CD14-positive monocyte (primary cell): Measurements from ENCODE around the gene THSD4. TPM values are rescaled to one million over a fixed set of nuclear protein-coding genes. Genes with fewer than 3 reads are reported as not detected.

ENCODE experiments used
- DNase-seq, 3 donors: peaks; one replicate each; pipeline ENCODE4 v3.0.0-alpha.2; 2011 to 2022
- H2AFZ ChIP-seq: 2 replicates; pipeline ENCODE4 v1.6.0; 2012; ENCODE audit warnings: mild to moderate bottlenecking, low read depth, low read length, inconsistent platforms; ENCODE audit not compliant: insufficient read depth, poor library complexity, severe bottlenecking
- H3K27ac ChIP-seq, 2 donors: 1 replicate in 1 of 2; 2 replicates in 1 of 2; pipeline ENCODE4 v1.5.1; 2012 to 2013; ENCODE audit warnings: low read length in 2 of 2, control low read depth in 1 of 2, inconsistent platforms in 1 of 2, low read depth in 1 of 2, mild to moderate bottlenecking in 1 of 2
- H3K27me3 ChIP-seq, 2 donors: one replicate each; pipeline versions ENCODE4 v1.6.0 to v1.6.1; 2011 to 2013; ENCODE audit warnings: low read length in 2 of 2; ENCODE audit not compliant: control insufficient read depth in 2 of 2, insufficient read depth in 2 of 2
- H3K36me3 ChIP-seq, 2 donors: replicated peaks in 1 of 2; 1 replicate in 1 of 2; 2 replicates in 1 of 2; pipeline versions ENCODE4 v1.5.1 to v1.6.1; 2012 to 2013; ENCODE audit warnings: low read length in 2 of 2, control low read depth in 1 of 2, inconsistent platforms in 1 of 2, mild to moderate bottlenecking in 1 of 2; ENCODE audit not compliant: insufficient read depth in 2 of 2, control insufficient read depth in 1 of 2
- H3K4me1 ChIP-seq, 2 donors: 1 replicate in 1 of 2; 2 replicates in 1 of 2; pipeline versions ENCODE4 v1.5.1 to v1.6.1; 2012 to 2013; ENCODE audit warnings: low read length in 2 of 2, control low read depth in 1 of 2, inconsistent platforms in 1 of 2, mild to moderate bottlenecking in 1 of 2, moderate library complexity in 1 of 2; ENCODE audit not compliant: insufficient read depth in 2 of 2, control insufficient read depth in 1 of 2
- H3K4me2 ChIP-seq: replicated peaks from 2 replicates; pipeline ENCODE3; 2012; ENCODE audit warnings: low read length, moderate library complexity, mild to moderate bottlenecking; ENCODE audit not compliant: poor library complexity, severe bottlenecking; ENCODE audit errors: extremely low read depth
- H3K4me3 ChIP-seq, 3 experiments: fragments of 200-600 bp in 1 of 3; sonication (generic) in 1 of 3; replicated peaks in 1 of 3; 1 replicate in 2 of 3; 2 replicates in 1 of 3; pipeline ENCODE4 v1.5.1; 2011 to 2013; ENCODE audit warnings: low read length in 3 of 3, mild to moderate bottlenecking in 3 of 3, control low read depth in 2 of 3, low read depth in 2 of 3, inconsistent platforms in 1 of 3, moderate library complexity in 1 of 3
- H3K79me2 ChIP-seq: 2 replicates; pipeline ENCODE4 v1.6.0; 2012; ENCODE audit warnings: mild to moderate bottlenecking, control low read depth, inconsistent platforms, low read length, moderate library complexity; ENCODE audit not compliant: insufficient read depth
- H3K9ac ChIP-seq: 2 replicates; pipeline ENCODE4 v1.6.0; 2017; ENCODE audit warnings: low read length, mild to moderate bottlenecking; ENCODE audit not compliant: insufficient read depth, poor library complexity, severe bottlenecking
- H3K9me3 ChIP-seq, 2 donors: replicated peaks in 1 of 2; 1 replicate in 1 of 2; 2 replicates in 1 of 2; pipeline versions ENCODE4 v1.5.1 to v1.6.1; 2012 to 2013; ENCODE audit warnings: low read length in 2 of 2, control low read depth in 1 of 2; ENCODE audit not compliant: control insufficient read depth in 1 of 2, insufficient read depth in 1 of 2
- H4K20me1 ChIP-seq: 2 replicates; pipeline ENCODE4 v1.6.0; 2012; ENCODE audit warnings: mild to moderate bottlenecking, low read length, control low read depth, moderate library complexity; ENCODE audit not compliant: insufficient read depth
- H3K27ac Mint-ChIP-seq, 7 donors: one replicate each; pipeline ENCODE4 v1.8.0; 2020; ENCODE audit warnings: mild to moderate bottlenecking in 7 of 7, mixed read lengths in 7 of 7, moderate library complexity in 6 of 7, inconsistent platforms in 2 of 7
- H3K27me3 Mint-ChIP-seq, 3 donors: one replicate each; pipeline ENCODE4 v1.8.0; 2021 to 2022; ENCODE audit warnings: low read depth in 3 of 3, mild to moderate bottlenecking in 3 of 3, mixed read lengths in 3 of 3, moderate library complexity in 3 of 3, inconsistent platforms in 1 of 3
- H3K36me3 Mint-ChIP-seq, 2 donors: one replicate each; pipeline ENCODE4 v1.8.0; 2020; ENCODE audit warnings: mixed read lengths in 2 of 2, inconsistent platforms in 1 of 2, mild to moderate bottlenecking in 1 of 2
- H3K4me1 Mint-ChIP-seq: one replicate; pipeline ENCODE4 v1.8.0; 2020; ENCODE audit warnings: mild to moderate bottlenecking, mixed read lengths
- H3K4me3 Mint-ChIP-seq, 2 donors: one replicate each; pipeline ENCODE4 v1.8.0; 2020; ENCODE audit warnings: mild to moderate bottlenecking in 2 of 2, mixed read lengths in 2 of 2, moderate library complexity in 1 of 2
- H3K9me3 Mint-ChIP-seq, 7 donors: one replicate each; pipeline ENCODE4 v1.8.0; 2020 to 2022; ENCODE audit warnings: mixed read lengths in 7 of 7, mild to moderate bottlenecking in 6 of 7, moderate library complexity in 6 of 7, inconsistent platforms in 2 of 7
- WGBS: methylation state at CpG from one replicate; pipeline ENCODE4 v1.1.5; 2013; ENCODE audit warnings: missing lambda C conversion rate; ENCODE audit not compliant: insufficient coverage; 5-methylcytosine and 5-hydroxymethylcytosine counted together
- intact Hi-C, 2 donors: fragments of 100-400 bp; cut with micrococcal nuclease; formaldehyde crosslinking; loops; one replicate each; pipeline versions ENCODE4 v1.15.0 to v1.15.1; 2023
- polyA plus RNA-seq, 3 donors: library from polyadenylated mRNA; depleted of rRNA in 1 of 3; unstranded in 2 of 3; stranded (reverse) in 1 of 3; fragments of 300-500 nt in 2 of 3; fragments of >200 nt in 1 of 3; fragmentation: Illumina TruSeq in 2 of 3; gene quantifications; 1 replicate in 2 of 3; 2 replicates in 1 of 3; pipeline ENCODE4 v1.2.3, GENCODE V29; 2012 to 2021
- TF ChIP-seq, protein P1 (sequence below): fragments of 200-600 bp; IDR thresholded peaks from one replicate; pipeline ENCODE4 v1.8.0; 2022; ENCODE audit warnings: antibody characterized with exemption, mild to moderate bottlenecking

Gene THSD4
- polyA plus RNA-seq, 3 donors, result not detected

DNA sequence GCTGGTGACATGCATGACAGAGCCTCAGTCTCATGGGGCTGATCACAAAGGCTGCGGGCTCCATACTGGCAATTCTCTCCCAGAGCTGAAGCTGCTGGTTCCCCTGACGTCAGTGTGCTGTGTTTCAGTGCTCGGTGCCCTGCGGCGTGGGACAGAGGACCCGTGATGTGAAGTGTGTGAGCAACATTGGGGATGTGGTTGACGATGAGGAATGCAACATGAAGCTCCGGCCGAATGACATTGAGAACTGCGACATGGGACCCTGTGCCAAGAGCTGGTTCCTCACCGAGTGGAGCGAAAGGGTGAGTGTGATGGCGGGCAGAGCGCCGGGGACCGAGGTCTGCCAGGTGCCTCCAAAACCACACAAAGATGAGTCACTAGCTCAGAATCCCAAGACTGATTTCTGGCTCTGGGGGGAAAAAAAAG, 633.0 kb downstream of the THSD4 start:
- Mint-ChIP-seq H3K4me3 (no peak overlapping the region), H3K27me3 (peaks cover 0 to 9% (median 6%) of the 10 kb centered on the region in 3 donors), H3K36me3 (no peaks in the 10 kb centered on the region), H3K4me1 (peaks cover 11% of the 10 kb centered on the region), H3K9me3 (no peaks in the 10 kb centered on the region), H3K27ac (no peak overlapping the region)
- Histone ChIP-seq H3K4me3 (no peak overlapping the region), H3K9ac (no peak overlapping the region), H3K27me3 (no peaks in the 10 kb centered on the region), H3K36me3 (no peaks in the 10 kb centered on the region), H3K4me2 (no peak overlapping the region), H3K4me1 (no peaks in the 10 kb centered on the region), H4K20me1 (no peaks in the 10 kb centered on the region), H3K27ac (no peak overlapping the region), H2AFZ (no peak overlapping the region), H3K79me2 (no peaks in the 10 kb centered on the region), H3K9me3 (no peaks in the 10 kb centered on the region)
- intact Hi-C loops, result loop anchor here in 1 of 2 donors (10.0 kb wide), 1 partner anchor 406 kb away; no protein-coding TSS in a partner anchor
- DNase-seq, result no peak
- WGBS, result 90% methylated on average over 10 of the region's 16 CpGs
- TF ChIP-seq, protein P1, sequence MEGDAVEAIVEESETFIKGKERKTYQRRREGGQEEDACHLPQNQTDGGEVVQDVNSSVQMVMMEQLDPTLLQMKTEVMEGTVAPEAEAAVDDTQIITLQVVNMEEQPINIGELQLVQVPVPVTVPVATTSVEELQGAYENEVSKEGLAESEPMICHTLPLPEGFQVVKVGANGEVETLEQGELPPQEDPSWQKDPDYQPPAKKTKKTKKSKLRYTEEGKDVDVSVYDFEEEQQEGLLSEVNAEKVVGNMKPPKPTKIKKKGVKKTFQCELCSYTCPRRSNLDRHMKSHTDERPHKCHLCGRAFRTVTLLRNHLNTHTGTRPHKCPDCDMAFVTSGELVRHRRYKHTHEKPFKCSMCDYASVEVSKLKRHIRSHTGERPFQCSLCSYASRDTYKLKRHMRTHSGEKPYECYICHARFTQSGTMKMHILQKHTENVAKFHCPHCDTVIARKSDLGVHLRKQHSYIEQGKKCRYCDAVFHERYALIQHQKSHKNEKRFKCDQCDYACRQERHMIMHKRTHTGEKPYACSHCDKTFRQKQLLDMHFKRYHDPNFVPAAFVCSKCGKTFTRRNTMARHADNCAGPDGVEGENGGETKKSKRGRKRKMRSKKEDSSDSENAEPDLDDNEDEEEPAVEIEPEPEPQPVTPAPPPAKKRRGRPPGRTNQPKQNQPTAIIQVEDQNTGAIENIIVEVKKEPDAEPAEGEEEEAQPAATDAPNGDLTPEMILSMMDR, result no peak

DNA sequence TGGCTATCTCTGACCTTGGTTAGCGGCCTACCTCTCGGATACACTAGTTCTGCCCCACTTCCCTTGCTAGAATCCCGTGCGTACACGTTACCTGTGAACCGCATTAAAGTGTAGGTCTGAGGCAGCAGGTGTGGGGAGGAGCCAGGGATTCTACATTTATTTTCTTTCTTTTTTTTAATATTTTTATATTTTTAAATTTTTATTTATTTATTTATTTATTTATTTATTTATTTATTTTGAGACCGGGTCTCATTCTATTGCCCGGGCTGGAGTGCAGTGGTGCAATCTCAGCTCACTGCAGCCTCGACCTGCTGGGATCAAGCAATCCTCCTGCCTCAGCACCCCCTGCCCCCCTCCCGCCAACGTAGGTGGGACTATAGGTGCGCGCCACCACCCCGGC, 634.2 kb downstream of the THSD4 start:
- TF ChIP-seq, protein P1, result no peak

More for the DNA sequence above, 634.2 kb downstream of the THSD4 start:
- no peaks in the 10 kb centered on the region for H3K36me3 Mint-ChIP-seq
- intact Hi-C loops, result loop anchor here in 1 of 2 donors (10.0 kb wide), 1 partner anchor 405 kb away; no protein-coding TSS in a partner anchor
- DNase-seq, result no peak
- Histone ChIP-seq H4K20me1 (no peaks in the 10 kb centered on the region), H3K79me2 (no peaks in the 10 kb centered on the region), H3K4me2 (no peak overlapping the region), H3K36me3 (no peaks in the 10 kb centered on the region), H3K9me3 (no peaks in the 10 kb centered on the region), H3K27me3 (no peaks in the 10 kb centered on the region), H3K9ac (no peak overlapping the region), H3K4me1 (no peaks in the 10 kb centered on the region), H3K4me3 (no peak overlapping the region), H2AFZ (no peak overlapping the region), H3K27ac (no peak overlapping the region)
- H3K4me1 Mint-ChIP-seq, result peaks cover 11% of the 10 kb centered on the region
- 86% methylated on average over 1 of the region's 14 CpGs for WGBS
- peaks cover 0 to 9% (median 6%) of the 10 kb centered on the region in 3 donors for H3K27me3 Mint-ChIP-seq
- no peak overlapping the region for H3K4me3 Mint-ChIP-seq
- no peaks in the 10 kb centered on the region for H3K9me3 Mint-ChIP-seq
- no peak overlapping the region for H3K27ac Mint-ChIP-seq
